GM12872 (cell line): Measurements from ENCODE around the gene NANOGP8.

Source experiments
- CTCF ChIP-seq: IDR thresholded peaks from 3 replicates; pipeline ENCODE4 v1.5.1; 2011; ENCODE audit warnings: low read depth, mild to moderate bottlenecking, low read length, moderate library complexity; ENCODE audit not compliant: insufficient read depth

NANOGP8 gene

GRCh38 chr15:35095941-35096340 is 10.8 kb upstream of the NANOGP8 start:
- no peak for TF ChIP-seq CTCF

GRCh38 chr15:35092846-35093245 is 7.8 kb upstream of the NANOGP8 start:
- TF ChIP-seq CTCF: no peak

- no peak for TF ChIP-seq CTCF
Measured at GRCh38 chr15:35092311-35092710, 7.2 kb upstream of the NANOGP8 start.

- TF ChIP-seq CTCF: no peak
Measured at GRCh38 chr15:35090104-35090807, 5.2 kb upstream of the NANOGP8 start.

- no peak for TF ChIP-seq CTCF
Measured at GRCh38 chr15:35089551-35089950, 4.5 kb upstream of the NANOGP8 start.

- no peak for TF ChIP-seq CTCF
Measured at GRCh38 chr15:35088329-35088728, 3.2 kb upstream of the NANOGP8 start.

- no peak for TF ChIP-seq CTCF
Measured at GRCh38 chr15:35087759-35088158, 2.7 kb upstream of the NANOGP8 start.

- TF ChIP-seq CTCF: no peak
Measured at GRCh38 chr15:35080226-35080625, 4.9 kb downstream of the NANOGP8 start.
